GM21619 (cell line): ENCODE measurements around the gene JAK1.
"Not testable (repeated sequence)": the region's sequence is repeated elsewhere in the genome, so short reads cannot be mapped to it uniquely, and the experiment has no call there.

Experiments
- ATAC-seq: cut with Tn5 transposase; IDR thresholded peaks from one replicate; pipeline ENCODE4 v1.9.1; 2021; ENCODE audit not compliant: unreplicated experiment

Gene JAK1

DNA sequence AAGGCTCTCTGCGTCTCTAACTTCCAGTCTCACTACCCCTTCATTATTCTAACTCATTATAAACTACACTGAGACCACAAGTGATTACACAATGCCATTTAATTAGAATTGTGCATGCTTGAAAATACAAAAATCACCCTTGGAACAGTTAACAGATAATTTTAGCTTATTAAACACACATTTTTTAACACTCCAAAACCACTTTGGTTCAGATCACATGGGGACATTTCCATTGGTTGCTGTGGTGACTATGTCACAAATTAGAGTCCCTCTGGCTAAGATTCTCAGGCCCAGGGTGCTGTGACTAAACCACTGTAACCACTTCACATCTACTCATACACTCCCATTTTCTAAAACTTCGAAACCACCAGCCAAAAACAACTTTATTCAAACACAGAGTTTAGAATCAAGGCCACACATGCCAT, 43.0 kb downstream of the JAK1 start:
- ATAC-seq = peak; percentile 61

GRCh38 chr1:64922336-64922735, 44.0 kb downstream of the JAK1 start:
- ATAC-seq = no peak

DNA sequence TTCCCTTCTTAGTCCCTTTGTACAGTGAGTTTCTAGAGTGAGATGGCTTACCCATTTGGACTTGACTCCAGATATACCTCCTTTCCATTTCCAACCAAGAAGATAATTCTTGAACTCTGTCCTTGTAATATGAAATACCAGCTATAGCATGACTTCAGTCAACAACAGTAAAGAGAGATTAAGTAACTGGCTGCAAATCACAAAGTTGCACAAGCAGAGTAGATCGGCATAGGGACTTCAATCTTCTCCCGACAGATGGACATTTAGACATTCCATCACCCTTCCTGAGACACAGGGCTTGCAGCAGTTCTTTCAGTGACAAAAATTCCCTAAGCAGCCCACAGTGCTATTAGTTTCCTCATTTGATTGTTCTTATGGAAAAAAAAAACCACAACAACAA, 44.6 kb downstream of the JAK1 start:
- ATAC-seq = no peak

- no peak for ATAC-seq
These were observed 45.3 kb downstream of the JAK1 start for GRCh38 chr1:64920941-64921589.

DNA sequence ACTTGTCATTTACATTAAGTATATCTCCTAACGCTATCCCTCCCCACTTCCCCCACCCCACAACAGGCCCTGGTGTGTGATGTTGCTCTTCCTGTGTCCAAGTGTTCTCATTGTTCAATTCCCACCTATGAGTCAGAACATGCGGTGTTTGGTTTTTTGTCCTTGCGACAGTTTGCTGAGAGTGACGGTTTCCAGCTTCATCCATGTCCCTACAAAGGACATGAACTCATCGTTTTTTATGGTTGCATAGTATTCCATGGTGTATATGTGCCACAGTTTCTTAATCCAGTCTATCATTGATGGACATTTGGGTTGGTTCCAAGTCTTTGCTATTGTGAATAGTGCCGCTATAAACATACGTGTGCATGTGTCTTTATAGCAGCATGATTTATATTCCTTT, 47.2 kb downstream of the JAK1 start:
- ATAC-seq = not testable (repeated sequence)

- ATAC-seq = no peak
These were observed 48.4 kb downstream of the JAK1 start for GRCh38 chr1:64917907-64918306.

- no peak for ATAC-seq
These were observed 49.0 kb downstream of the JAK1 start for GRCh38 chr1:64917328-64917861.

GRCh38 chr1:64915381-64916274, 50.7 kb downstream of the JAK1 start:
- no peak for ATAC-seq

- no peak for ATAC-seq
These were observed 52.9 kb downstream of the JAK1 start for GRCh38 chr1:64913361-64914015.

GRCh38 chr1:64912191-64912590, 54.2 kb downstream of the JAK1 start:
- ATAC-seq = no peak

- ATAC-seq = no peak
These were observed 55.0 kb downstream of the JAK1 start for GRCh38 chr1:64911326-64911725.

DNA sequence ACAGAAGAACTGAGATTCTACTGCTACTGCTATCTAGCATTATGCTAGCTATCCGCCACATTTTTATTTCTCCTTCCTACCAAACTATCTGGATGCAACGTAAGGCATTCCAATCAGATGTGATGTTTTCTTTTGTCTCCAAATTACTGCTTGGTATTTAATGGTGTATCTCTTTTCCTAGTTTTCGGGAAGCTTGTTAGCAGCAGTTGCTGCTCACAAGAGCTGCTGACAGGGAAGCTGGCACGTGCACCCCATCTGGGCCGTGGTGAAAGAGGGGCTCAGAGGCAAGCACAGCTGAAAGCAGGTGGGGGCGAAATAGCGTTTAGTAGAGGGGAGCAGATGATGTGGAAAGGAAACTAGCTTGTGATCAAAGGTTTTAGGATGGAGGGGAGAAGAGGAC, 57.3 kb downstream of the JAK1 start:
- no peak for ATAC-seq

GRCh38 chr1:64908575-64908974, 57.8 kb downstream of the JAK1 start:
- no peak for ATAC-seq

- ATAC-seq = no peak
These were observed 59.9 kb downstream of the JAK1 start for GRCh38 chr1:64906447-64906846.

GRCh38 chr1:64903593-64903992, 62.8 kb downstream of the JAK1 start:
- no peak for ATAC-seq

DNA sequence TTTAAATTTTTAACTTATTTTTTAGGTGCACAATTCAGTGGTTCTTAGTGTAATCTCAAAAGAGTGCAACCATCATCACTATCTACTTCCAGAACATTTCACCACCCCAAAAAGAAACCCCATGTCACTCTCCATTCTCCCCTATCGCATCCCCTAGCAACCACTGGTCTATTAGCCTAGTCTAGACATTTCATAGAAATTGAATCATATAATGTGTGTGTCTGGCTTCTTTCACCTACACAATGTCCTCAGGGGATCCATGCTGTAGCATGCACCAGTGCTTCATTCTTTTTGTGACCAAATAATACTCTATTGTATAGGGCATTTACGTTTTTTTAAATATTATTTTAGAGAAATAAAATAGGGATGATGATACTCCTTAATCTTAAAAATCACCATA, 64.7 kb downstream of the JAK1 start:
- ATAC-seq = no peak

DNA sequence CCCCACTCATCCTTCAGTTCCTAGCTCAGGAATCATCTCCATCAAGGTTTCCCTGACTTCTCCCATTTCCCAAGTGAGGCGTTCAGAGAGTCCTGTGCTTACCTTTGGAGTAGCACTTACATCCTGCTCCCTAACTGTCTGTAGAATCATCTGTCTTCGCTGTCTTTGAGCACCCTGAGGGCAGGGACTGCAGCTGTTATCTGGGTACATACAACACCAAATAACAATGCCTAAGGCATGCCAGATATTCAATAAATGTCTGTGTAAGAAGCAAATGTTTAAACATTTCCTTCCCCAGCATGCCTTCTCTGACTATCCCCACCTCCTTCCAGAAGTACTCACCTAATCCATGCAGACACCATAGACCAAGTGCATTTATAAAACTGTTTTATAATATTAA, 65.4 kb downstream of the JAK1 start:
- ATAC-seq = no peak

DNA sequence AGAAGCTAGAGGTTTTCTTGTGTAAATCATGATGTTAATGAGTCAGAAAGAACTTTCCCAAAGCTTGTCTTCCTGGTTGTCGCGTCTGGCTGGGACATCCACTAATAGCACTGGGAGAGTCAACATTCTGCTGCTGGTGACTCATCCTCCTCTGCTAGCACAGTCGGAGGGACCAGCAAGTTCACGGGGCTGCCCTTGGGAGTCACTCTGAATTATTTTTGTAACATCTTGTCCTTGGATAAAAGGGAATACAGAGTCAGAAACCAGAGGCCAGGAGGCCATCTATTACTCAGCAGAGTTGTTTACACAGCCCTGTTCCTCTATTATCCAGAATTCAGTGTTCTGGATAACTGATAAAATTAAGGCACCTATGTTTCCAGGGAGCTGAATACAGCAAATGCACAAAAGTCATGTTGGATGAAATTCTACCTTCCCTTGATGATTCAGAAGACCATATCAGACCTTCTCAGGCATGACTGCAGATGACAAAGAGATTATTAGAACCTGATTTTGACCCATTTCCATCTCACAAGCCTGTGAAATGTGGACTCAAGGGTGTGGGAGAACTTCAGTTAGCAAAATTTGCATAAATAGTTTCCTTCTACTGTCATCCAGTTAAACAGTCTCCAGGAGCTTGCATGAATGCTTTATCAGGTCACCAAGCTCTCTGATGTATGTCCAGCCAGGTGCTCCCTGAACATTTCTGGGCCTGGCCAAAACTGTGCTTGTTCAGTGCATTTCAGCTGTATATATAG, 68.1 kb downstream of the JAK1 start:
- peak; percentile 66 for ATAC-seq

DNA sequence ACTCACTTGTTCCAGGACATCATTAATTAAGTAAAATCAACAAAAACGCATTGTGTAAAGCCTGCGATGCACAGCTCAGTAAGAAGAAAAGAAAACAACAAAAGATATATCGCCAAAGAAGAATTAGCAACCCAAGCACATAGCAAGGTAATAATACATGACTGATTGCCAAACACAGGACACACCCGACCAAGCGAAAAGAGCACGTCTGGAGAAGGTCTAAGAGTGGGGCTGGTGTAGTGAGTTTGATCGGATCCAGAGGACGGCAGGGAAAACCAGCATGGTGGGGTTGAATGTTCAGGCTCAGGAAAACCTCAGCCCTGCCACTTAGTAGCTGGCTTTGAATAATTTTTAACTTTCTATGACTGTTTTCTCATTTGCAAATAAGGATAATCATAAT, 69.8 kb downstream of the JAK1 start:
- ATAC-seq = no peak

DNA sequence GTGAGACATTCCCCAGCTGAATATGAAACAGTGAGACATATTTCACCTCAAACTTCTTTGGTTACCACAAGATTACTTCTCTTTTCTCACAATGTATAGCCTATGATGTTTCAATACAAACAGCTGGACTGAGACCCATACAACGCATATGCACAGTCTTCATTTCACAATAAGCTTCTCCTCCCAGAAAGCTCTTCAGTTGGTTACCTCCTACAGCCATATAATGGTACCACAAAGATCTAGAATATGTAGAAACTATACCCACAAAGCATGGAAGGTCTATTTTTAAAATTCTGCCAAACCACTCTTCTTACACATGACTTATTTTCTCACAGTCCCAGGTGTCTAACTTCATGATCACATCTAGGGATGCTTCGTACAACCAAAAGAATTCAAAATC, 70.8 kb downstream of the JAK1 start:
- ATAC-seq = peak; percentile 70
